Ishikawa (cell line): Measurements from ENCODE around the gene GJD4.
A peak's percentile ranks its signal among the peaks of the same experiment; 100 is the strongest.

Source experiments
- CEBPB ChIP-seq: IDR thresholded peaks from 2 replicates; pipeline ENCODE4 v1.6.1; 2012
- EP300 ChIP-seq: IDR thresholded peaks from 2 replicates; pipeline ENCODE4 v1.6.1; 2012; ENCODE audit warnings: borderline replicate concordance
- MAX ChIP-seq: IDR thresholded peaks from 2 replicates; pipeline ENCODE4 v1.6.1; 2012
- NFIC ChIP-seq: IDR thresholded peaks from 2 replicates; pipeline ENCODE4 v1.6.1; 2012
- RAD21 ChIP-seq: IDR thresholded peaks from 2 replicates; pipeline ENCODE4 v1.6.1; 2012; ENCODE audit warnings: low read depth
- REST ChIP-seq: IDR thresholded peaks from 2 replicates; pipeline ENCODE4 v1.6.1; 2012; ENCODE audit warnings: low read depth, mild to moderate bottlenecking
- TAF1 ChIP-seq: IDR thresholded peaks from 2 replicates; pipeline ENCODE4 v1.6.1; 2012; ENCODE audit warnings: low read depth, mild to moderate bottlenecking
- USF1 ChIP-seq: IDR thresholded peaks from 2 replicates; pipeline ENCODE4 v1.6.1; 2012
- YY1 ChIP-seq: IDR thresholded peaks from 2 replicates; pipeline ENCODE4 v1.6.1; 2012; ENCODE audit warnings: low read depth
- ZBTB7A ChIP-seq: IDR thresholded peaks from 2 replicates; pipeline ENCODE4 v1.6.1; 2012; ENCODE audit warnings: low read depth

GRCh38 chr10:35563261-35563891, 41.8 kb upstream of the GJD4 start:
- TF ChIP-seq EP300 (no peak), CEBPB (no peak), ZBTB7A (no peak), RAD21 (peak; percentile 59), NFIC (no peak), YY1 (no peak), REST (no peak), USF1 (no peak), MAX (no peak), TAF1 (no peak)
